GM13977 (cell line): ENCODE results near the gene HSPA6.
"Not testable (repeated sequence)": the region's sequence is repeated elsewhere in the genome, so short reads cannot be mapped to it uniquely, and the experiment has no call there.

Experiments used
- DNase-seq: peaks from one replicate; pipeline ENCODE4 v3.0.0; 2012; ENCODE audit warnings: low spot score
- CTCF ChIP-seq: IDR thresholded peaks from 2 replicates; pipeline ENCODE4 v1.5.1; 2012; ENCODE audit warnings: mild to moderate bottlenecking, control low read depth; ENCODE audit not compliant: insufficient read depth; ENCODE audit errors: extremely low read depth, missing control alignments
- in situ Hi-C: fragments of 300-500 bp; cut with MboI; formaldehyde crosslinking; loops from one replicate; pipeline ENCODE4 v1.12.0; 2022; ENCODE audit warnings: low sequenced_read_pairs, low pct_unique_long_range_greater_than_20kb, mixed read lengths, inconsistent platforms; ENCODE audit not compliant: unreplicated experiment

Gene HSPA6

GRCh38 chr1:161539731-161540569, 15.6 kb downstream of the HSPA6 start:
- peak; percentile 15 for TF ChIP-seq CTCF
- in situ Hi-C loops = not testable (repeated sequence)
- DNase-seq = peak; percentile 47

GRCh38 chr1:161540570-161540960, 16.2 kb downstream of the HSPA6 start:
- in situ Hi-C loops = not testable (repeated sequence)

GRCh38 chr1:161542091-161542559, 17.8 kb downstream of the HSPA6 start:
- peak; percentile 31 for DNase-seq
- in situ Hi-C loops = not testable (repeated sequence)

More at GRCh38 chr1:161540570-161540960, 16.2 kb downstream of the HSPA6 start:
- not testable (repeated sequence) for DNase-seq

GRCh38 chr1:161543125-161543524, 18.8 kb downstream of the HSPA6 start:
- DNase-seq, in situ Hi-C loops: not testable (repeated sequence)

- in situ Hi-C loops, DNase-seq: not testable (repeated sequence)
These were observed 20.8 kb downstream of the HSPA6 start for GRCh38 chr1:161545005-161545731.

- DNase-seq, in situ Hi-C loops: not testable (repeated sequence)
These were observed 23.8 kb downstream of the HSPA6 start for GRCh38 chr1:161547995-161548741.

GRCh38 chr1:161548749-161549406, 24.5 kb downstream of the HSPA6 start:
- in situ Hi-C loops, DNase-seq: not testable (repeated sequence)

- in situ Hi-C loops = no loop called here
These were observed 25.3 kb downstream of the HSPA6 start, which contains the start of gene FCGR3A for GRCh38 chr1:161549652-161550051. FCGR3A (minus strand) TSS chr1:161549818; CDS start chr1:161549736, 82 bp downstream.

GRCh38 chr1:161550942-161551341, 26.6 kb downstream of the HSPA6 start:
- in situ Hi-C loops, DNase-seq: not testable (repeated sequence)

More at GRCh38 chr1:161549652-161550051, 25.3 kb downstream of the HSPA6 start, which contains the start of gene FCGR3A:
- no peak for TF ChIP-seq CTCF
- DNase-seq = no peak

GRCh38 chr1:161553631-161554030, 29.3 kb downstream of the HSPA6 start:
- in situ Hi-C loops, DNase-seq: not testable (repeated sequence)

- DNase-seq, in situ Hi-C loops: not testable (repeated sequence)
These were observed 30.0 kb downstream of the HSPA6 start for GRCh38 chr1:161554340-161554739.

- DNase-seq, in situ Hi-C loops: not testable (repeated sequence)
These were observed 30.6 kb downstream of the HSPA6 start for GRCh38 chr1:161554815-161555417.

GRCh38 chr1:161556143-161556542, 31.8 kb downstream of the HSPA6 start:
- in situ Hi-C loops, DNase-seq: not testable (repeated sequence)

- in situ Hi-C loops, DNase-seq: not testable (repeated sequence)
These were observed 32.6 kb downstream of the HSPA6 start for GRCh38 chr1:161556990-161557389.
